Thyroid gland (tissue), 4 donors: ENCODE data around the gene DLGAP1. TPM values are rescaled to one million over a fixed set of nuclear protein-coding genes. Genes with fewer than 3 reads are reported as not detected.
A peak's percentile ranks its signal among the peaks of the same experiment; 100 is the strongest.

Experiments
- DNase-seq, 2 donors: peaks; one replicate each; pipeline ENCODE4 v3.0.0-alpha.2; 2019
- H3K27ac ChIP-seq, 3 donors: fragments of 200-600 bp; sonication (generic); 1 replicate in 2 of 3; 2 replicates in 1 of 3; pipeline ENCODE4 v1.5.1; 2016 to 2019; ENCODE audit warnings: mild to moderate bottlenecking in 1 of 3, moderate library complexity in 1 of 3
- H3K27me3 ChIP-seq: fragments of 200-600 bp; sonication (generic); one replicate; pipeline ENCODE4 v1.5.1; 2019
- H3K36me3 ChIP-seq, 2 donors: fragments of 200-600 bp; sonication (generic); one replicate each; pipeline ENCODE4 v1.5.1; 2016 to 2019
- H3K4me1 ChIP-seq, 2 donors: fragments of 200-600 bp; sonication (generic); one replicate each; pipeline ENCODE4 v1.5.1; 2017 to 2019
- H3K4me3 ChIP-seq, 3 donors: fragments of 200-600 bp; sonication (generic); replicated peaks in 1 of 3; 1 replicate in 2 of 3; 2 replicates in 1 of 3; pipeline ENCODE4 v1.5.1; 2016; ENCODE audit warnings: mild to moderate bottlenecking in 1 of 3
- H3K9me3 ChIP-seq: fragments of 200-600 bp; sonication (generic); one replicate; pipeline ENCODE4 v1.5.1; 2017
- CTCF ChIP-seq, 6 experiments: fragments of 200-600 bp in 3 of 6; fragments of 450-650 bp in 3 of 6; sonication (generic) in 3 of 6; IDR thresholded peaks; one replicate each; pipeline ENCODE4 v1.5.1; 2016 to 2019; ENCODE audit warnings: antibody characterized with exemption in 6 of 6, mild to moderate bottlenecking in 2 of 6, inconsistent platforms in 1 of 6, moderate library complexity in 1 of 6
- POLR2A ChIP-seq, 2 donors: fragments of 450-650 bp; IDR thresholded peaks; one replicate each; pipeline ENCODE4 v1.6.1; 2017; ENCODE audit warnings: antibody characterized with exemption in 2 of 2, mild to moderate bottlenecking in 2 of 2, moderate library complexity in 1 of 2
- WGBS, 2 donors: methylation state at CpG; one replicate each; pipeline ENCODE4 v1.1.5; 2017; 5-methylcytosine and 5-hydroxymethylcytosine counted together
- intact Hi-C: fragments of 100-400 bp; cut with DNase I; formaldehyde crosslinking; loops from one replicate; pipeline ENCODE4 v1.15.1; 2023
- total RNA-seq, 4 donors: library from RNA; depleted of rRNA; stranded (reverse); fragments of >200 nt; gene quantifications; one replicate each; pipeline ENCODE4 v1.2.3, GENCODE V29; 2016

Gene DLGAP1
- total RNA-seq, 4 donors from 2014 or later = 0.25 to 2.7 (median 0.77) TPM

GRCh38 chr18:3457261-3457724, 997.8 kb downstream of the DLGAP1 start:
- TF ChIP-seq POLR2A (IDR thresholded peaks at IDR 0.05) = no peak
- TF ChIP-seq CTCF (IDR thresholded peaks at IDR 0.05) = no peak
- 88 to 93% methylated on average over 9 to 15 of the region's 15 CpGs for WGBS, 2 donors
- Histone ChIP-seq H3K27me3 (no peaks in the 10 kb centered on the region), H3K9me3 (no peaks in the 10 kb centered on the region), H3K27ac (no peak overlapping the region), H3K36me3 (peaks cover 18 to 21% of the 10 kb centered on the region in 2 donors), H3K4me1 (peaks cover 27 to 39% of the 10 kb centered on the region in 2 donors), H3K4me3 (no peak overlapping the region)
- intact Hi-C loops = loop anchor here (10.0 kb wide), 1 partner anchor 172 kb away; no protein-coding TSS in a partner anchor
- no peak for DNase-seq

- H3K36me3 ChIP-seq = peaks cover 18 to 21% of the 10 kb centered on the region in 2 donors
- H3K9me3 ChIP-seq = no peaks in the 10 kb centered on the region
- intact Hi-C loops = loop anchor here (10.0 kb wide), 1 partner anchor 172 kb away; no protein-coding TSS in a partner anchor
- no peak overlapping the region for H3K4me3 ChIP-seq
- no peak for DNase-seq
- TF ChIP-seq POLR2A (IDR thresholded peaks at IDR 0.05) (no peak), CTCF (IDR thresholded peaks at IDR 0.05) (no peak)
- H3K4me1 ChIP-seq = peaks cover 27 to 39% of the 10 kb centered on the region in 2 donors
- WGBS, 2 donors = 30 to 48% methylated on average over 1 of the region's 1 CpG
- H3K27me3 ChIP-seq = no peaks in the 10 kb centered on the region
- H3K27ac ChIP-seq = no peak overlapping the region
Observed at GRCh38 chr18:3456686-3457069, 998.4 kb downstream of the DLGAP1 start.

GRCh38 chr18:3455907-3456685, 999.0 kb downstream of the DLGAP1 start:
- H3K27ac ChIP-seq = peak overlapping the region in 1 of 3 donors; percentile 100
- TF ChIP-seq POLR2A (IDR thresholded peaks at IDR 0.05) (no peak), CTCF (IDR thresholded peaks at IDR 0.05) (no peak)
- WGBS, 2 donors = 87 to 89% methylated on average over 10 of the region's 10 CpGs
- H3K4me1 ChIP-seq = peaks cover 27 to 39% of the 10 kb centered on the region in 2 donors
- H3K36me3 ChIP-seq = peaks cover 18 to 21% of the 10 kb centered on the region in 2 donors
- intact Hi-C loops = loop anchor here (10.0 kb wide), 1 partner anchor 171 kb away; no protein-coding TSS in a partner anchor
- H3K4me3 ChIP-seq = no peak overlapping the region
- H3K9me3 ChIP-seq = no peaks in the 10 kb centered on the region
- H3K27me3 ChIP-seq = no peaks in the 10 kb centered on the region
- DNase-seq = no peak

GRCh38 chr18:3455090-3455635, 999.9 kb downstream of the DLGAP1 start:
- Histone ChIP-seq H3K4me1 (peaks cover 27 to 39% of the 10 kb centered on the region in 2 donors), H3K27me3 (no peaks in the 10 kb centered on the region), H3K27ac (peak overlapping the region in 2 of 3 donors; percentile 98 to 100), H3K36me3 (peaks cover 18 to 21% of the 10 kb centered on the region in 2 donors), H3K4me3 (peak overlapping the region in 1 of 3 donors; percentile 8), H3K9me3 (no peaks in the 10 kb centered on the region)
- intact Hi-C loops = loop anchor here (10.0 kb wide), 1 partner anchor 170 kb away; no protein-coding TSS in a partner anchor
- 42 to 46% methylated on average over 3 of the region's 3 CpGs for WGBS, 2 donors
- TF ChIP-seq POLR2A (IDR thresholded peaks at IDR 0.05) = no peak
- peak in 1 of 6 experiments; percentile 16 for TF ChIP-seq CTCF (IDR thresholded peaks at IDR 0.05)
- no peak for DNase-seq
